GM19397 (cell line): ENCODE measurements around the gene SORL1-AS1.
A peak's percentile ranks its signal among the peaks of the same experiment; 100 is the strongest.

Experiments used
- ATAC-seq: cut with Tn5 transposase; IDR thresholded peaks from one replicate; pipeline ENCODE4 v1.9.1; 2021; ENCODE audit warnings: mild to moderate bottlenecking, moderate library complexity; ENCODE audit not compliant: unreplicated experiment

Gene SORL1-AS1

DNA sequence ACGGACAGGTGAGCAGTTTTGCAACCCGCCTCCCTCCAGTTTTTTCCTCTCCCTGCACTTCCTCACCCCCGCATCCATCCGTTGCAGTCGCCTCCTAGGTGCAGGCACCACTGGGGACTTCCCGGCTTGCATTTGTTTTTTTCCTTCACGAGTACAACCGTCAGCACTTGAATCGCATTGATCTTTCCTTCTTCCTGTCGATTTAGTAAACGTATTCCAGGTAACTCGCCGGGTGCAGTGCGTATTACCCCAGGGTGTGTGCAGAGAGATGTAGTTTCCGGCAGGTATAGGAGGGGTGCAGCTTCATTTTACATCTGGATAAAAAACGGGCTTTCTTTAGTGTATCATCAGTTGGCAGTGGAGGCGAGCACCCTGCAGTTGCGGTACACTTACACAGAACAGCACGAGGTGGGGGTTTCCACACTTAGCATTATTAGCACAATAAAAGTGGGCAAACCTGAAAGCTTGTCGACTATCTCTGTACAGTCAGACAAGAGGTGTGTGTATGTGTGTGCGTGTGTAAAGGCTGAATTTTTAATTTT is at the start of gene SORL1-AS1:
Gene SORL1-AS1 (minus strand): TSS at position 359 of the 542 bp plus-strand sequence.
- peak; percentile 12 for ATAC-seq

DNA sequence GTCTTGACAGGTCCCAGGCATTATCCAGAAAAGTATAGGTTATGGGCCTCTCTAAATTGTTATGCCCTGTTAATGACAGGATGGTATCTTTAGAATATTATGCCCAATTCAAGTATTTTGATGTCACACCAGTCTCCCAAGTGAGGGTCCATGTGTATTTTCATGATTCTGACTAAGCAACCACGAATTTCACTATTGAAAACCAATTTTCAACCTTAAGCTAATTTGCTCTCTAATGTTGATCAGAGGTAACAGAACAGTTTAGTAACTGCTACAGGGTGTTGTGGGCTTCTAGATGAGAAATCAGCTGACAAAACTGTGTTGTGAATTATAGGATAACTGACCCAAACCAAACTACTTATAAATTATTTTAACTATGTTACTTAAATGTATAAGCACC is 48.0 kb upstream of the SORL1-AS1 start:
- no peak for ATAC-seq

DNA sequence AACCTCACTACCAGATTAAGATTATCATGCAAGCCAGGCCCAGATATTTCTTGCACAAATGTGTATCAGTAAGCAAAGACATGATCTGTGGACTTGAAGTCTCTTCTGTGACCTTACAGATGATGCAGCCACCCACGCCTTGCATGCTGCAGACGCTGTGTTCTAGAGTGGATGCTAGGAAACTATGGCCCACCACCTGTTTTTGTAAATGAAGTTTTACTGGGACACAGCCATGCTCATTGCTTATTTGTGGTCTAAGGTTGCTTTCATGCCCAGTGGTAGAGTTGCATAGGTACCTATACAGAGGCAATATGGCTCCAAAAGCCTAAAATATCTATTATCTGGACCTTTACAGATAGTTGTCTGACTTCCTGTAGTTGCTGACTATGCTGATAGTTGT is 47.5 kb upstream of the SORL1-AS1 start:
- ATAC-seq, result no peak

DNA sequence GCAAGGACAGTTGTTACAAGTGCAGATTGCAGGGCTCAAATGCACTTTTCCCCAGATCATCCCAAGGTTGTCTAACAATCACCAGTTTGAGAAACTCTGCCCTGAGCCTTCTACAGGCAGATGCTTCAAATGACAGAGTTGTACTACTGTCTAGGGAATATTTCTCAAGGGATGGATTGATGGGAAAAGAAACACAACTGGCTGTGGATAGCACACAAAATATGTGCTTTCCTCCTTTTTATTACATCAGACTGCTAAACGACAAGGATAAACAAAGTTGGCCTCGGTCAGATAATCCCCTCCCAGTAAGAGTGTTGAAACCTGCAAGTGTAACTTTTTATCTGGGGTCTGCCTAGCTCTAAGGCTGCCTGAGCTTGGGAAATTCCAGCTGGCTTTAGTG is 46.6 kb upstream of the SORL1-AS1 start:
- ATAC-seq, result no peak

DNA sequence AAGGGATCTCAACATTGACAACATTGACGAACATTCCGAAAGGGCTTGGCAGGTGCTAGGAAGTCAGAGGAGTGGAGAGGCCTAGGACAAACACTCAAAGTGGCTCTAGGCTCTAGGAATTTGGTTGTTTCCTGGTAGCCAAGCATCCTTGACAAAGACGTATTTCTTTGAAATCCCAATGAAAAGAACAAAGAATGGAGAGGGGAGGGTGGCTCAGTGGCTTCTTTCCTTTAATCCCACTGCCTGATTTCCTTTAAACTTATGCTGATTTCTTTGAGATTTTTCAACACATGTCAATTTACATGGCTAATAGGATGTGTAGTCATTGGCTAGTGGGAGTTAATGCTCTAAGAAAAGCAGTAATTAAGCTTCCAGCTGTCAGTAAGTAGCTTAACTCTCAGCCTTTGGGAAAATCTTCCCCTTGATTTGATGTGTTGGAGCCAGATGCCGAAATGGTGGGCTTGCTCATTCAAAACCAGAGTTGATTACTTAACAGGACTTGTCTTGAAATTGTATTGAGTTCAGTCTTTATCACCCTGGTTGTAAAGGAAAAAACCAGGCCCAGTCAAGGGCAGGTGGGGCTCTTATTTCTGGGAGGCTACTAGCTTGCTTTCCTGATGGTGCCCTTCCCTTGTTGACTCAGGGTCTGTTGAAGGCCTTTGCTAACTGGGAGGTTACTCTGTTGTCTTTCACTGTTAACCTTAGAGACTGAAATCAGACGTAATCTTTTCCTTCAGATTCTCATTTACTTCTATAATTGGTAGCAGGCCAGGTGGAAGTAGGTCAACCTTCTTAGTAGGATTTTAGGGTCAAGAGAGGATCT is 44.6 kb upstream of the SORL1-AS1 start:
- no peak for ATAC-seq

DNA sequence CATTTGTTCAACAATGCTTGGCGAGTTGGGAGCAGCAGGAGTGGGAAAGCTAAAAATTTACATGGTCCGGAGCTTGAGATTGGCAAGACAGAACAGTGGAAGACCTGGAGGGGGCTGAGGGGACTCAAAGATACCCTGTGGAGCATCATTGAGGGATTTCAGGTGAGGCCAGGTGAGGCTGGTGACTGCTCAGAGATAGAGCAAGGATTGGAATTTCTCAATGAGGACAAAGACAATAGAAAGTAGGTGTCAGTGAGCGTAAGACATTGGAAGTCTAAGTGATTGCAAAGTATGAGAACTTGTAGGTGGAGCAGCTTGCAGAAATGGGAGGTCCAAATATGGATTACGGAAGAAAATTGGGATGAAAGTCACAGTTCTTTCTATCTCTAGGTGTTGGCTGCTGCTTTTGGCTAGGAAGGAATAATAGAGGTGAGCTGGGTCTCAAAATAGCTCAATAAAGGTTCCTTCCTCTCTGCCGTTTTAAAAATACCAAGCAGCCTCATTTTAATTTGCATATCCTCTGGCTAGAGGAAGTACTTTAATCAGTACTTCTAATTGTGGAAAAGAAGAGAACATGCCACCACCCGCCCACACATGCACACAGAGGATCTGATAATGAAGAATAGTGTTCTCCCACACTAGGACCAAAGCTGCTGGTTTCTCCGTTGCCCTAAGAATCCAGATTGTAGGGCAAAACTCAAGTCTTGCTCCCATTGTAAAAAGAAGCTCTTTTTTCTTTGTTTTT is 41.8 kb upstream of the SORL1-AS1 start:
- ATAC-seq, result peak; percentile 64

DNA sequence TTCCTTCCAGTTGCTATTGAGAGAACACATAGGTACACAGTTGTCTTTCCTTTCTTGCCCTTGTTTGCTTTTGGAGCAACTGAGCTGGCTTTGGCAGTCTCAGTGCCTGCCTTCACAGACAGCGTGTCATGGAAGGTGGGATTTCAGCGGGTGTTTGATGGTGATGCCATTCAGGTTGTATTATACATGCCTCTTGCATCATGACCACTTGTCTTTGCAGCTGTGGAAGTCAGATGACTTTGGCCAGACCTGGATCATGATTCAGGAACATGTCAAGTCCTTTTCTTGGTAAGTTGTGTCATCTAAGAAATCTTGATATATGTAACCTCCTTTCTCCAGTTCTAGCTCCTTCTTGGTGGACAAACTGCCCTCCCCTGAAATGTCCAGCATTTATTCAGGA is 37.1 kb upstream of the SORL1-AS1 start:
- ATAC-seq, result no peak

DNA sequence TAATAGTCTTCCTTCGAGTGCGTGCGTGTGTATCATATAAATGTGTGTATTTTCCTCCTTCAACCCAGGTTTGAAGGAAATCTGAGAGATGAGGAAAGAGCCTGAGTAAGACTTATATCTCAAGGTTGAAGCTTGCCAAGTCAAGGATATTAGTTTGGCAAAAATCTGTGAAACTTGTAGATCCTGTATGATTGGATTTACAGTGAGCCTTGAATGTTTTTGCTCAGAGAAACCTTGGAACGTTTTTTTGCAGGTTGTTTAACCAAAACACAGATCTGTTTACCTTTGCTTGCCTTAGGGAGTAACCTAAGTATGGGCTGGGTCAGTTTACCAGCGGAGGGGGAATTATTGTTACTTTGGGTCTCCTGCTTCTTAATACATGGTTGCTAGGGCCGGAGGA is 35.9 kb upstream of the SORL1-AS1 start:
- ATAC-seq, result no peak

DNA sequence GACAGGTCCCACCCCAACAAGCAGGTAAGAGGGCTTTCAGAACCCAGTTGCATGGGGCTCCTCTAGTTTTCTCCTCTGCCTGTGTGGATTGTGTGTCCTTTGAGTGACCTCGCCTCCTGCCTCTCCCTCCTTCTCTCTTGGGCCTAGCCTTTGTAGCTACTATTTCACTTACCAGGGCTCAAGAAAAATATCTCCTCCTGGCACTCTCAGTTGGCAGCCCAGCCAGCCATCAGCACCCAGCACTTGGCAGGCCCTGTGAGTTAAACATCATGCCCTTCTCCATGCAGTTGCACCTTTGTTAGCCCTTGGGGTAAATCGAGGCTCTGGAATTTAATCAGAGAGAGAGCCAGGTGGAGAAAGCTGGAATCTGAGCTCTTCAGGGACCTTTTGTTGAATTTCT is 35.4 kb upstream of the SORL1-AS1 start:
- ATAC-seq, result no peak

DNA sequence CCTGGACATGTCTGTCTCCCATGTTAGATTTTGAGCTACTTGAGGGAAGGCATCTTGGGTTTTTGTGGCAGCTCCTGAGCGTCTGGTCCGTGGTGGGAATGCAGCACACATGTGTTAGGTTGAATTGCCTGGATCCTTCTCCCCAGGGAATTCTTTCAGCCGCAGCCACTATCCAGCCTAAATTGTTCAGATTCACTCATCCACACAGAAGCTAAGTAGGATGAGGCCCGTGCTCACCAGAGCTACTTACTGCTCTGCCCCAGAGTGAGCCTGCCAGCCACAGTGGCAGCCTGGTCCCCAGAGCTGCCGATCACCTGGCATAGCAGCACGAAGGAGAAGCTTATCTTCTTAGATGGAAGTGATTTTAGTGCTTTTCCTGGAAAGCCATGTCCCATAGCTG is 34.4 kb upstream of the SORL1-AS1 start:
- no peak for ATAC-seq

DNA sequence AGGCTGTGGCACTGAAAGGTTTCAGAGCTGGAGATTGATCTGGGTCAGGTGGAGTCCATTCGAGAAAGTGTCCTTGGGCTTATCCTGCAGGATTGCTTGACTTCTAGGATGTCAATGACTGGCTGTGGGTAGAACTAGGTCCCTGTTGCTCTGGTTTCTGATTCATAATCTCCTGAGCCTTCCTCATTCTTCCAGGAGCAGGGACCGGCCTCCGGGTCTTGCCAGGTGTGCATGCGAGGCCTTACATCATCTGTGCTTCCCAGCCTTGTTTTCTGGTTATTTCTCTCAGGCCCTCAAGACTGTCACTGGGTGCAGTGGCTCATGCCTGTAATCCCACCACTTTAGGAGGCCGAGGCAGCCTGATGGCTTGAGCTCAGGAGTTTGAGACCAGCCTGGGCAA is 33.3 kb upstream of the SORL1-AS1 start:
- ATAC-seq, result no peak

DNA sequence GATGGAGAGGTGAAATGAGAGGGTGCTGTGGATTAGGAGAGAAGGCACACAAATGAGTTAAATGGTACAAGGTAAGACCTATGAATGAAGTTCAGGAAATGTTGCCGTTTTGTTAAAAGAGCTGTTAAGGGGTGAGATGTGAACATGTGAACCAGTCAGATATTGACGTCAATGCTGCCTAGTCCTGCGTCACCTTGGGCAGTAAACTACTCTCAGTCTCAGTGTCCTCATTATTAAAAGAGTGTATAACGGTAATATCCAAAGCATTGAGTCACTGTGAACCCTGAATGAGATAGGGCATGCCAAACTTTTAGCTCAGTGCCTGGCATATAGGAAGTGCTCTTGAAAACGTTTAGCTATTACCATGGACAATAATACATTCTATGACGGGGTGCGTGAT is 32.4 kb upstream of the SORL1-AS1 start:
- ATAC-seq, result no peak

DNA sequence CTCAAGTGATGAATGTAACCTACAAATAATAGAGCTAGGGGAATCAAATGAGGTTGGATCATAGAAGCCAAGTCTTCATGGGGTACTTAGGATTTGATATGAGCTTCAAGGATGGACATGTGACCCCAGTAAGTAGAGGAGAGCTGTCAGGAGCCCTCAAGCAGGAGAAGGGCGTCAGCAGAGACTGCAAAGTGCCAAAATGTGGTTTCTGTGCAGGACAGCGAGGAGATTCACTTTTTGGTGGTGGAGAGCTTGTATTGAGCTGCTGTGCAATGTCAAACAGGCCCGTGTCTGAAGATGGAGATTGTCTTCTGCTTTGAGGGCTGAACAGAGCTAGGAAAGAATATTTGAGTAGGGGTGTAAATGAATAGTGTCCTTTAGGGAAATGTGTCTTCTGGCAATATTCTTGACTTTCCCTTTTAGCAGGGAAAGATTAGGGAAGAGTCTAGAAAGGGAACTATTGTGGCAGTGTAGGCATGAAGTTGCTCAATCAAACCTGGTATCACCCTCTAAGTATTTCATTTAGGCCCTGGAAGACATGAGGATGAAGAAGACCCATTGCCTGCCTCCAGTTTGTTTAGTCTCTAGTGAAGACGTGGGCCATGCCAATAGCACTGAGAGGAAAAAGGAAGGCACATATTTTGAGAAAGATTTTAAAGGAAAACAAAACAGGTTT is 31.2 kb upstream of the SORL1-AS1 start:
- ATAC-seq, result no peak

DNA sequence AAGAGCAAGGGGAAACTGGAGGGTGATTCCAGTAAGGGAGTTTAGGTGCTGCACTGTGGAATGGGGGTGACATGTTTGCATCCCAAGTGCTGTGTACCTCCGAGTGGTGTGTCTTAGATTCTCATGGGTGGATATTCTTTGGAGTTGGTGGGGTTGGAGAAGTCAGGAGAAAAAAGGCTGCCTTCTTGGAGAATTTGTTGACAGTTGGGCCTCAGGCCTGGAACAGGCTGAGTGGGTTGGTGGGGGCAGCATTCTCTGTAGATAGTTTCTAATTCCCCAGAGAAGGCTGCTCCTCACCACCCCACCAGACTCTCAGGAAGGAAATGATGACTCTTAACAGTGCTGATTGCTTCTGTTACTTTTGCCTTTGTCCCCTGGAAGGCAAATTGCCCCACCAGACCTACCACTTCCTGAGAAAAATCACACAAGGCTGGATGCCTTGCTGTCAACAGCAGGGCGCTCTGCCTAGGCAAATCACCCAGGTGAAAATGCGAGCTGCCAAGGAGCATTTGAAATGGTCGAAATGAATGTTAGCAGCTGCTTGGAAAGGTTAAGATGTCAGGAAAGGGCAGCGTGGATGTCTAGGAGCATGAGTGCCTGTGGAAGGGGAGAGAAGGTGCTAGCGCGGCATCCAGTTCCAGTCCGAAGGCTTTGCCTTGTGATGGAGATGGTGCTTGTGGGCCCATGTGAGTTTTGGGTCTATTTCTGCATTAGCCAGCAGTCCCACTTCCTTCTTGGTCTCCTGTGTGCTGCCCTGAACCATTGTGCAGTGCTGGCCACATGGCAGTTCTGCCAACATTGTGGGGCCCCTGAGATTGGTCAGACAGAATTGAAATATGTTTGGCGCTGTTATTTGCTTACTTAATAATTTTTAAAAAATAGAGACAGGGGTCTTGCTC is 29.7 kb upstream of the SORL1-AS1 start:
- ATAC-seq, result peak; percentile 86

DNA sequence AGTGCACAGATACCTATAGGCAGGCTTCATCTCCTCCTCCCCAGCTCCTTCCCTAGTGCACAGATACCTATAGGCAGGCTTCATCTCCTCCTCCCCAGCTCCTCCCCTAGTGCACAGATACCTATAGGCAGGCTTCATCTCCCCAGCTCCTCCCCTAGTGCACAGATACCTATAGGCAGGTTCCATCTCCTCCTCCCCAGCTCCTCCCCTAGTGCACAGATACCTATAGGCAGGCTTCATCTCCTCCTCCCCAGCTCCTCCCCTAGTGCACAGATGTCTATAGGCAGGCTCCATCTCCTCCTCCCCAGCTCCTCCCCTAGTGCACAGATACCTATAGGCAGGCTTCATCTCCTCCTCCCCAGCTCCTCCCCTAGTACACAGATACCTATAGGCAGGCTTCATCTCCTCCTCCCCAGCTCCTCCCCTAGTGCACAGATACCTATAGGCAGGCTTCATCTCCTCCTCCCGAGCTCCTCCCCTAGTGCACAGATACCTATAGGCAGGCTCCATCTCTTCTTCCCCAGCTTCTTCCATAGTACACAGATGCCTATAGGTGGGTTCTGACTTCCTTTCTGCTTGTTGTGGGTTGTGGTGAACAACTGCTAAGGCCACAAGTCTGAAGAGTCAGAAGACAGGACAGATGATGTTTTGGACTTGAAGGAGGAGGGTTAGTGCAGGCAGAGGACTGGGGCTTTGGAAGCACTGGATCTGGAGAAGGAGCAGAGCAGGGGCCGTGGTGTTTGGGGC is 28.9 kb upstream of the SORL1-AS1 start:
- peak; percentile 44 for ATAC-seq

DNA sequence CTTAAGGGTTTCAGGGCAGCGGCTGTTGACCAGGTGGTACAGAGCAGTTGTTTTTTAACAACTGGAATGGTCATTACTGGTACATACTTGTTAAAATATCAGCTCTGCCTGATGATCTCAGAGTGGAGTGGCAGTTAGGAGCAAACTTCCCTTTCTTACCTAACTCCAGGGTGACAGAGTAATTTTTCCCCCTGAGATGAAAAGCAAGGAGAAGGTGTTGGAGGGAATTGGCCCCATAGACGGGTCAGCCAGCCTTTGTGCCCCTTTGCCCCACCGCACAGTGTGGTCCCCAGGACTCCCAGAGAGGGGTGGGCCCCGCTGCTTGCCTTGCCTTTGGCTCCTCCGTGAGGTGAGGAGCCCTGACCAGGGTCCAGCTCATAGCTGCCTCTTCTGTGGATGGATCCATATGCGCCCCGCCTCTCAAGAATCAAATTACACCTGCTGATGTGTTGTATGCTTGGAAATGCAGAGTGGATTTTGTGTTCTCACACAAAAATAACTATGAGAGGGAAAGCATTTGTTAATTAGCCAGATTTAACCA is 27.0 kb upstream of the SORL1-AS1 start:
- ATAC-seq, result no peak

DNA sequence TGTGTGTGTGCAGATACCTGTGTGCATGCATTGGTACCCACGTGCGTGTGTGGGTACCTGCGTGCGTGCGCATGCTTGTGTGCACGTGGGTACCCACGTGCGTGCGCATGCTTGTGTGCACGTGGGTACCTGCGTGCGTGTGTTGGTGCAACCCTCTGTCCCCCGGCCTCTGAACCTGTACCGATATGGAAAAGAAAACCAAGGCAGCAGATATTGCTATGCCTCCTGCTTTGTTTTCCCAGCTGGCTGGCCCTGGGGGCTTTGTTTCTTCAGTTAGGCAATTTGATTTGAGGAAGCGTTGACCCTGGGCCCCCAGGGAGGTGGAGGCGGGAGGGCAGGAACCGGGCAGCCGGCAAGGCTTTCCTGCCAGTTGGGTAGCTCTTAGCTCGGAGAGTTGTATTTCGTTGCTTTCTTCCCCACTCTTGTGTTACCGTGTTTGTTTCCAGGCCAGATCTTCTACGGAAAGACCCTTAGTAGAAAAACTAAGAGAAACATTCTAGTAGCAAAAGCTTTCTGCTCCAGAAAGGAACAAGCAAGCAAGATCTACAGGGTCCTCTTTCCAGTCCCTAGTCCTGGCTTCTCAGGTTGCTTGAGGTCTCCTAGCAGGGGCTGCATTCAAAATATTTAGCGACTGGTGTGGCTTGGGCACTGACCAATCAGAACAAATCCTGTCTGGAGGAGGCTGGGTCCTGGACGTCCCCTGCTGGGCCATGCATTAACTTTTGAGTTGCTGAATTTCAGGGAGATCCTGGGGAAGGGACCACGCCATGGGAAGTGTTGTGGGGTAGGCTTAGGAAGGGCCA is 26.3 kb upstream of the SORL1-AS1 start:
- no peak for ATAC-seq

DNA sequence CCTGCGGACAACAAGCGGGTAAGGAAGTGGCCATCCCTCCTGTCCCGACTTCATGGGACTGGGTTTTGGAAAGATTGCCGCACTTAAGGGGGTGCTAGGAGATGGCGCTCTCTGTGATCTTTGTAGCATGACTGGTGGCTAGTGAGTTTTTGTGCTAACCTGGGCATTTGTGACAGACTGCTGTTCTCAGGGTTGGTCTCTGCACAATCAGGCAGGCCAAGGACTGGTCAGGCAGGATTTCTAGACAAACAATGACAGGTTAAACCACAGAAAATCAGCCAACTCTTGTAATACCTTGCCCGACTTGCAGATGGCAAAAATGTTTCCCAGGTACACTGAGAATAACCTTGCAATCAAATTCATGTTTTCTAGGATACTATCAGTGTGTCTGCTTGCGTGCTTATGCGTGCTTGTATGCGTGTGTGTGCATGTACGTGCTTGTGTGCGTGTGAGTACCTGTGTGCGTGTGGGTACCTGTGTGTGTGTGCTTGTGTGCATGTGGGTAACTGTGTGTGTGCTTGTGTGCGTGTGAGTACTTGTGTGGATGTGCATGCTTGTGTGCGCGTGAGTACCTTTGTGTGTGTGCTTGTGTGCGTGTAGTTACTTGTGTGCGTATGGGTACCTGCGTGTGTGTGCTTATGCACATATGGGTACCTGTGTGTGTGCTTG is 25.6 kb upstream of the SORL1-AS1 start:
- ATAC-seq, result no peak
